Nephron (organoid): ENCODE results near the gene TRPC4.
"Not testable (repeated sequence)": the region's sequence is repeated elsewhere in the genome, so short reads cannot be mapped to it uniquely, and the experiment has no call there.

Experiments
- H3K27ac Mint-ChIP-seq, 3 experiments: 2 replicates each; pipeline ENCODE4 v1.8.0; 2020; ENCODE audit warnings: mixed read lengths in 3 of 3, mild to moderate bottlenecking in 2 of 3, moderate library complexity in 1 of 3
- H3K27me3 Mint-ChIP-seq: 2 replicates; pipeline ENCODE4 v1.8.0; 2021; ENCODE audit warnings: low read depth, mild to moderate bottlenecking, moderate library complexity, mixed read lengths
- H3K36me3 Mint-ChIP-seq: 2 replicates; pipeline ENCODE4 v1.8.0; 2020; ENCODE audit warnings: low read depth, mixed read lengths
- H3K4me1 Mint-ChIP-seq: 2 replicates; pipeline ENCODE4 v1.8.0; 2020; ENCODE audit warnings: mixed read lengths
- H3K4me3 Mint-ChIP-seq, 3 experiments: 2 replicates each; pipeline ENCODE4 v1.8.0; 2020; ENCODE audit warnings: mild to moderate bottlenecking in 3 of 3, mixed read lengths in 3 of 3, moderate library complexity in 2 of 3
- H3K9me3 Mint-ChIP-seq: 2 replicates; pipeline ENCODE4 v1.8.0; 2020; ENCODE audit warnings: mixed read lengths
- CTCF ChIP-seq, 3 experiments: fragments of 200-600 bp; sonication (generic); IDR thresholded peaks; one replicate each; pipeline ENCODE4 v1.5.0; 2021; ENCODE audit warnings: antibody characterized with exemption in 3 of 3; ENCODE audit not compliant: unreplicated experiment in 3 of 3

TRPC4 gene

GRCh38 chr13:37816276-37816675 is 53.3 kb downstream of the TRPC4 start:
- no peak for TF ChIP-seq CTCF (IDR thresholded peaks at IDR 0.05; ENCODE audit: unreplicated experiment in 3 of 3)
- Mint-ChIP-seq H3K27me3 (no peaks in the 10 kb centered on the region), H3K4me3 (no peak overlapping the region), H3K9me3 (peaks cover 59% of the 10 kb centered on the region), H3K4me1 (no peaks in the 10 kb centered on the region), H3K27ac (no peak overlapping the region), H3K36me3 (no peaks in the 10 kb centered on the region)

GRCh38 chr13:37811441-37811840 is 58.1 kb downstream of the TRPC4 start:
- H3K4me1 Mint-ChIP-seq: no peaks in the 10 kb centered on the region
- no peak overlapping the region for H3K4me3 Mint-ChIP-seq
- no peak overlapping the region for H3K27ac Mint-ChIP-seq
- TF ChIP-seq CTCF (IDR thresholded peaks at IDR 0.05; ENCODE audit: unreplicated experiment in 3 of 3): no peak
- no peaks in the 10 kb centered on the region for H3K27me3 Mint-ChIP-seq
- no peaks in the 10 kb centered on the region for H3K36me3 Mint-ChIP-seq
- peaks cover 30% of the 10 kb centered on the region for H3K9me3 Mint-ChIP-seq

DNA sequence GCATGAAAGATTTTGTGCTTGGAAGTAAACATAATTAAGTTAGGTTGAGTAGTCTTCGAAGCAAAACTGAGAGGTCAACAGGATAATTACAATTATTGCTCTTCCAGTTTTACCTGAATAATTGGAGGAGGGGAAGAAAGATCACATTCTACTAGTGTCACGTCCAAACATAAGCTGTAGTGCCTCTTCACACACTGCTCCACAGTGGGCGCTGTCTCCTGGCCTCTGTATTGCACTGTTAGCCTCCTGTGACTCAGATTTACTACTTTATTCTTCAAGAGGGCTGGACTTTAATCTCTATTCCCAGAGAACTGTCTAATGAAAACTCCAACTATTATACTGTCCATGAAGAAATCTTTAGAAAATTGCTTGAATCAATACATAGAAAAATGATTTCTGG is 62.9 kb downstream of the TRPC4 start:
- no peaks in the 10 kb centered on the region for H3K27me3 Mint-ChIP-seq
- no peak overlapping the region for H3K4me3 Mint-ChIP-seq
- no peaks in the 10 kb centered on the region for H3K36me3 Mint-ChIP-seq
- H3K27ac Mint-ChIP-seq: no peak overlapping the region
- H3K9me3 Mint-ChIP-seq: peaks cover 8% of the 10 kb centered on the region
- TF ChIP-seq CTCF (IDR thresholded peaks at IDR 0.05; ENCODE audit: unreplicated experiment in 3 of 3): no peak
- no peaks in the 10 kb centered on the region for H3K4me1 Mint-ChIP-seq

- Mint-ChIP-seq H3K4me3 (no peak overlapping the region), H3K27me3 (no peaks in the 10 kb centered on the region), H3K27ac (no peak overlapping the region), H3K9me3 (no peaks in the 10 kb centered on the region), H3K36me3 (no peaks in the 10 kb centered on the region), H3K4me1 (peaks cover 5% of the 10 kb centered on the region)
- TF ChIP-seq CTCF (IDR thresholded peaks at IDR 0.05; ENCODE audit: unreplicated experiment in 3 of 3): no peak
Measured at GRCh38 chr13:37797631-37798030, 71.9 kb downstream of the TRPC4 start.

- not testable (repeated sequence) for H3K27me3 Mint-ChIP-seq, H3K9me3 Mint-ChIP-seq, H3K4me3 Mint-ChIP-seq, H3K4me1 Mint-ChIP-seq, H3K27ac Mint-ChIP-seq, H3K36me3 Mint-ChIP-seq
Measured at GRCh38 chr13:37796795-37797194, 72.8 kb downstream of the TRPC4 start.

GRCh38 chr13:37795326-37795725 is 74.2 kb downstream of the TRPC4 start:
- no peaks in the 10 kb centered on the region for H3K36me3 Mint-ChIP-seq
- H3K27me3 Mint-ChIP-seq: no peaks in the 10 kb centered on the region
- H3K4me1 Mint-ChIP-seq: peaks cover 5% of the 10 kb centered on the region
- H3K4me3 Mint-ChIP-seq: no peak overlapping the region
- no peaks in the 10 kb centered on the region for H3K9me3 Mint-ChIP-seq
- no peak overlapping the region for H3K27ac Mint-ChIP-seq
- no peak for TF ChIP-seq CTCF (IDR thresholded peaks at IDR 0.05; ENCODE audit: unreplicated experiment in 3 of 3)
